Karpas-422 (cell line): ENCODE results near the gene IRF9. TPM values are rescaled to one million over a fixed set of nuclear protein-coding genes. Genes with fewer than 3 reads are reported as not detected.

Experiments used
- DNase-seq: peaks from one replicate; pipeline ENCODE4 v3.0.0-alpha.2; 2015
- H2AFZ ChIP-seq: fragments of 200-600 bp; sonication (generic); 2 replicates; pipeline ENCODE4 v1.6.1; 2014; ENCODE audit warnings: antibody characterized with exemption, low read length, mixed read lengths
- H3K27ac ChIP-seq: fragments of 200-600 bp; sonication (generic); 2 replicates; pipeline ENCODE4 v1.5.1; 2014; ENCODE audit warnings: mild to moderate bottlenecking, low read length, moderate library complexity
- H3K27me3 ChIP-seq: fragments of 200-600 bp; sonication (generic); 2 replicates; pipeline ENCODE4 v1.6.1; 2014; ENCODE audit warnings: low read length, mixed read lengths
- H3K36me3 ChIP-seq: fragments of 200-600 bp; sonication (generic); 2 replicates; pipeline ENCODE4 v1.6.1; 2014; ENCODE audit warnings: low read length, mixed read lengths; ENCODE audit not compliant: insufficient read depth
- H3K4me1 ChIP-seq: fragments of 200-600 bp; sonication (generic); 2 replicates; pipeline ENCODE4 v1.6.1; 2014; ENCODE audit warnings: mild to moderate bottlenecking, low read length, mixed read lengths
- H3K4me2 ChIP-seq: fragments of 200-600 bp; sonication (generic); 2 replicates; pipeline ENCODE4 v1.6.1; 2014; ENCODE audit warnings: low read length, low read depth, mild to moderate bottlenecking; ENCODE audit not compliant: poor library complexity, severe bottlenecking
- H3K4me3 ChIP-seq: fragments of 200-600 bp; sonication (generic); 2 replicates; pipeline ENCODE4 v1.5.1; 2014; ENCODE audit warnings: mild to moderate bottlenecking, antibody characterized with exemption, low read length, mixed read lengths
- H3K79me2 ChIP-seq: fragments of 200-600 bp; sonication (generic); 2 replicates; pipeline ENCODE4 v1.6.1; 2014; ENCODE audit warnings: mild to moderate bottlenecking, low read length, mixed read lengths
- H3K9ac ChIP-seq: fragments of 200-600 bp; sonication (generic); 2 replicates; pipeline ENCODE4 v1.6.0; 2014; ENCODE audit warnings: low read length
- H3K9me2 ChIP-seq: fragments of 200-600 bp; sonication (generic), shearing (Covaris generic); replicated peaks from 2 replicates; pipeline ENCODE4 v1.6.0; 2014; ENCODE audit warnings: mild to moderate bottlenecking, low read length, moderate library complexity; ENCODE audit not compliant: insufficient read depth
- H3K9me3 ChIP-seq: fragments of 300-700, 200-600 bp; sonication (generic); 2 replicates; pipeline ENCODE4 v1.6.1; 2014; ENCODE audit warnings: low read length, mixed read lengths
- H4K20me1 ChIP-seq: fragments of 200-600 bp; sonication (generic); 2 replicates; pipeline ENCODE4 v1.6.1; 2014; ENCODE audit warnings: mild to moderate bottlenecking, antibody characterized with exemption, low read length, low read depth; ENCODE audit not compliant: insufficient read depth
- total RNA-seq: library from RNA; depleted of rRNA; stranded (reverse); fragments of >200 nt; shearing (Covaris generic); gene quantifications from 2 replicates; pipeline ENCODE4 v1.2.3, GENCODE V29; 2014; ENCODE audit warnings: low replicate concordance

IRF9 gene
- total RNA-seq, 1 experiment from 2014 or later, result 79.8 TPM

- no peak overlapping the region for H3K4me2 ChIP-seq
- H3K27me3 ChIP-seq, result no peaks in the 10 kb centered on the region
- no peaks in the 10 kb centered on the region for H3K4me1 ChIP-seq
- H3K9ac ChIP-seq, result no peak overlapping the region
- no peak overlapping the region for H2AFZ ChIP-seq
- H3K27ac ChIP-seq, result no peak overlapping the region
- H3K9me3 ChIP-seq, result no peaks in the 10 kb centered on the region
- no peak for DNase-seq
- H3K36me3 ChIP-seq, result peaks cover 32% of the 10 kb centered on the region
- H3K9me2 ChIP-seq, result no peaks in the 10 kb centered on the region
- H3K4me3 ChIP-seq, result no peak overlapping the region
- H3K79me2 ChIP-seq, result no peaks in the 10 kb centered on the region
- H4K20me1 ChIP-seq, result 0 out of 2 replicates have a peak, but pooled peaks cover 4% of the 10 kb centered on the region
These were observed 19.1 kb downstream of the IRF9 start for GRCh38 chr14:24179961-24180796.

- no peak for DNase-seq
- H3K4me3 ChIP-seq, result no peak overlapping the region
- no peak overlapping the region for H3K27ac ChIP-seq
- H2AFZ ChIP-seq, result no peak overlapping the region
- no peak overlapping the region for H3K4me2 ChIP-seq
- H3K9me2 ChIP-seq, result no peaks in the 10 kb centered on the region
- H3K27me3 ChIP-seq, result no peaks in the 10 kb centered on the region
- no peaks in the 10 kb centered on the region for H3K9me3 ChIP-seq
- no peaks in the 10 kb centered on the region for H3K4me1 ChIP-seq
- no peak overlapping the region for H3K9ac ChIP-seq
- H4K20me1 ChIP-seq, result 0 out of 2 replicates have a peak, but pooled peaks cover 4% of the 10 kb centered on the region
- H3K79me2 ChIP-seq, result peaks cover 6% of the 10 kb centered on the region; the same call in 1 of the 2 replicates
- H3K36me3 ChIP-seq, result peaks cover 45% of the 10 kb centered on the region
These were observed 20.5 kb downstream of the IRF9 start for GRCh38 chr14:24181371-24182077.

- no peak overlapping the region for H3K27ac ChIP-seq
- H3K4me2 ChIP-seq, result no peak overlapping the region
- no peaks in the 10 kb centered on the region for H3K9me2 ChIP-seq
- H3K79me2 ChIP-seq, result peaks cover 14% of the 10 kb centered on the region
- DNase-seq, result no peak
- H3K4me3 ChIP-seq, result no peak overlapping the region
- 0 out of 2 replicates have a peak, but pooled peaks cover 4% of the 10 kb centered on the region for H4K20me1 ChIP-seq
- H2AFZ ChIP-seq, result no peak overlapping the region
- H3K9me3 ChIP-seq, result no peaks in the 10 kb centered on the region
- H3K27me3 ChIP-seq, result no peaks in the 10 kb centered on the region
- peaks cover 5% of the 10 kb centered on the region for H3K4me1 ChIP-seq
- H3K36me3 ChIP-seq, result peaks cover 39% of the 10 kb centered on the region
- H3K9ac ChIP-seq, result no peak overlapping the region
These were observed 21.2 kb downstream of the IRF9 start for GRCh38 chr14:24182110-24182882.

GRCh38 chr14:24183014-24183481, 22.0 kb downstream of the IRF9 start:
- H3K27ac ChIP-seq, result no peak overlapping the region
- H3K4me1 ChIP-seq, result peaks cover 12% of the 10 kb centered on the region
- peaks cover 22% of the 10 kb centered on the region for H3K79me2 ChIP-seq
- DNase-seq, result no peak
- no peaks in the 10 kb centered on the region for H3K27me3 ChIP-seq
- H4K20me1 ChIP-seq, result 0 out of 2 replicates have a peak, but pooled peaks cover 4% of the 10 kb centered on the region
- no peaks in the 10 kb centered on the region for H3K9me2 ChIP-seq
- H3K4me3 ChIP-seq, result no peak overlapping the region
- H3K36me3 ChIP-seq, result peaks cover 34% of the 10 kb centered on the region
- H2AFZ ChIP-seq, result no peak overlapping the region
- no peaks in the 10 kb centered on the region for H3K9me3 ChIP-seq
- H3K9ac ChIP-seq, result no peak overlapping the region
- no peak overlapping the region for H3K4me2 ChIP-seq

GRCh38 chr14:24184104-24184970, 23.3 kb downstream of the IRF9 start:
- peaks cover 26% of the 10 kb centered on the region for H3K79me2 ChIP-seq
- H3K4me1 ChIP-seq, result peaks cover 18% of the 10 kb centered on the region
- no peak for DNase-seq
- H3K9me3 ChIP-seq, result no peaks in the 10 kb centered on the region
- peaks cover 24% of the 10 kb centered on the region for H3K36me3 ChIP-seq
- H4K20me1 ChIP-seq, result 0 out of 2 replicates have a peak, but pooled peaks cover 4% of the 10 kb centered on the region
- H3K9me2 ChIP-seq, result no peaks in the 10 kb centered on the region
- H3K4me2 ChIP-seq, result no peak overlapping the region
- H3K4me3 ChIP-seq, result no peak overlapping the region
- no peak overlapping the region for H2AFZ ChIP-seq
- H3K27me3 ChIP-seq, result no peaks in the 10 kb centered on the region
- H3K9ac ChIP-seq, result no peak overlapping the region
- H3K27ac ChIP-seq, result no peak overlapping the region

GRCh38 chr14:24185026-24185425, 24.0 kb downstream of the IRF9 start:
- no peak for DNase-seq
- Histone ChIP-seq H2AFZ (no peak overlapping the region), H3K9me2 (no peaks in the 10 kb centered on the region)

GRCh38 chr14:24185741-24186140, 24.7 kb downstream of the IRF9 start:
- Histone ChIP-seq H2AFZ (no peak overlapping the region), H3K9me3 (no peaks in the 10 kb centered on the region), H3K27ac (no peak overlapping the region), H4K20me1 (no peaks in the 10 kb centered on the region), H3K9ac (no peak overlapping the region), H3K36me3 (peaks cover 18% of the 10 kb centered on the region; the same call in 1 of the 2 replicates), H3K4me1 (peaks cover 26% of the 10 kb centered on the region), H3K9me2 (no peaks in the 10 kb centered on the region), H3K4me2 (no peak overlapping the region), H3K27me3 (no peaks in the 10 kb centered on the region), H3K79me2 (peaks cover 26% of the 10 kb centered on the region), H3K4me3 (no peak overlapping the region)
- DNase-seq, result no peak

More at GRCh38 chr14:24185026-24185425, 24.0 kb downstream of the IRF9 start:
- Histone ChIP-seq H3K9ac (no peak overlapping the region), H3K4me3 (no peak overlapping the region), H3K79me2 (peaks cover 26% of the 10 kb centered on the region), H3K9me3 (no peaks in the 10 kb centered on the region), H3K27ac (no peak overlapping the region), H3K4me1 (peaks cover 25% of the 10 kb centered on the region), H3K4me2 (no peak overlapping the region), H3K27me3 (no peaks in the 10 kb centered on the region), H4K20me1 (0 out of 2 replicates have a peak, but pooled peaks cover under 1% of the 10 kb centered on the region), H3K36me3 (peaks cover 18% of the 10 kb centered on the region)
